HG02571 (cell line): Measurements from ENCODE around the gene KRT31.
"Not testable (repeated sequence)": the region's sequence is repeated elsewhere in the genome, so short reads cannot be mapped to it uniquely, and the experiment has no call there.

Experiments used
- ATAC-seq: cut with Tn5 transposase; IDR thresholded peaks from one replicate; pipeline ENCODE4 v1.9.1; 2021; ENCODE audit warnings: mild to moderate bottlenecking, moderate library complexity; ENCODE audit not compliant: unreplicated experiment

Gene KRT31

DNA sequence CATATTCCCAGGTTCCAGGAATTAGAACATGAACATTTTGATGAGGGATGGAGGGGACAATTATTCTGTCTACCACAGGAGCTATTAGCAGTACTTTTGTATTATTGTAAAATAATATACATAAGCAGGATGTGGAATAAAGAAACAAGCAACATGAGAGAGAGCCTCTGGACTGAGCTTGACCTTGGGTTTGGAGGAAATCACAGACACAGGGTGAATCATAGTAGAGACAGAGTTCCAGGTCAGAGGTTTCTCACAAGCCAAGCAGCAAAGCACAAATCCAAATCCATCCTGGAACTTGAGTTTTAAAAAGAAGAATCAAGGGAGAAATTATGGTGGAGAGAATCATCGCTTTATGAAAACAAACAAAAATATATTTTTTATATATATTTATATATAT lies 5.1 kb downstream of the KRT31 start:
- no peak for ATAC-seq

DNA sequence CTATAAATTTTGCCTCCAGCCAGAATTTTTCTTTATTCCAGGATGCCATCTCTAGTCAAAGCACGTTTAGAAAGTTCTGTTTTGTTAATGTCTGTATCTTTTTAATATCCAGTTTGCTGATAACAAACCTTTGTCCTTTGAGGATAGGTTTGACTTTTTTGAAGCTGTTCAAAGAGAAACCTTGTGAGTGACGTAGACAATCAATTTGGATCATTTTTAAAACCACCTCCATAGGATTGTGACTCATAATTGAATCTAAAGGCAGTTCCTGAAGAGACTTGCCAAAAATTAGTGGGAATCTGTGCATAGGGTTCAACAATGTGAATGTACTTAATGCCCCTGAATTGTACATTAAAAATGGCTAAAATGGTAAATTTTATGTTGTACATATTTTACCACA lies 5.9 kb downstream of the KRT31 start:
- no peak for ATAC-seq

DNA sequence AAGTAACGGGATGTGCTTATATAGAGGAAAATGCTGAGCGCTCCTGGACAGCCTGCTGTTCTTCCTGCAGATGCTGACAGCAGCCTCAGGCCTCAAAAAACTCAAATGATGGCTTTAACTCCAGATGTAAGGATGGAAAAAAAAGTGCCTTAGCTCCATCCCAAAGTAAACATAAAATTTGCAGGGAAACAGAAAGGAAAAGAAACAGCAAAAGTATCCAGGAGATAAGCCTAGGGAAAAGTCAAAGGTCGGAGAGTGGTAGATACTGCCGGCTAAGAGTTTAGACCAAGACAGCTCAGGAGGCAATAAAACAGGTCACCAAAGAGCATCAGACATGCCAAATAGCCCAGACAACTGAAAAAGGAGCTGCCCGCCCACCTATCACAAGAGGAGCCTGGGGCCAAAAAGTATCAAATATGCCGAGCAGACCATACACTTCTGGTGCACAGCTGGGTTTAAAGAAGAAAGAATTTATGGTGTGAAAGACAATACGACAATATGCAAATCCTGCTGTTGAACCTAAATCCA lies 6.9 kb downstream of the KRT31 start:
- ATAC-seq: no peak

DNA sequence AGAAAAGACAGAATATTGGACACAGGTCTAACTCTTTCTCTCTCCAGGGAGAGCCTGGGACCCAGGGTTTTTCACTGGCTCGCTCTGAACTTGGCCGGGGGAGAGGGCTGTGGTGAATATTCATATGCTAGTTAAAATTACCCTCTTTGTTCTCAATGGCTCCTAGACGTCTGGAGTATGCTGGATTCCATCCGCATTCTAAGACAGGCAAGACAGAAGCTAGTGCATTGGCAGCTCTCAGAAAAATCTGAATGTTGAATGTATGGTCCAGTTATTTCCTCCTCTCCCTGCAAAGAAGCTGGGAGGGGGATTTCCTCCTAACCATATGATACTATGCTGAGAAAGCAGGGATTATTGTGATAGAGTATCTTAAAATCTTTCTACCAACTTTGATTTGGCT lies 9.7 kb downstream of the KRT31 start:
- no peak for ATAC-seq

DNA sequence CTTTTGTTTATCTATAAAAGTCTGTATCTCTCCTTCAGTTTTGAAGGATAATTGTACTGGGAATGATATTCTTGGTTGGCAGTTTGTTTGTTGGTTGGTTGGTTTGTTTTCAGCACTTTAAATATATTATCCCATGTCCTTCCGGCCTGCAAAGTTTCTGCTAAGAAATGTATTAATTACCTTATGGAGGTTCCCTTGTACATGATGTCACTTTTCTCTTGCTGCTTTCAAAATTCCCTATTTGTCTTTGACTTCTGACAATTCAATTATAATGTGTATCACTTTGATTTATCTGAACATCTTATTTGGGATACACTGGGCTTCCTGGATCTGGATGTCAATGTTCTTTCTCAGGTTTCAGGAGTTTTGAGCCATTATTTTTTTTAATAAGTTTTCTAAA lies 11.2 kb downstream of the KRT31 start:
- ATAC-seq: no peak

DNA sequence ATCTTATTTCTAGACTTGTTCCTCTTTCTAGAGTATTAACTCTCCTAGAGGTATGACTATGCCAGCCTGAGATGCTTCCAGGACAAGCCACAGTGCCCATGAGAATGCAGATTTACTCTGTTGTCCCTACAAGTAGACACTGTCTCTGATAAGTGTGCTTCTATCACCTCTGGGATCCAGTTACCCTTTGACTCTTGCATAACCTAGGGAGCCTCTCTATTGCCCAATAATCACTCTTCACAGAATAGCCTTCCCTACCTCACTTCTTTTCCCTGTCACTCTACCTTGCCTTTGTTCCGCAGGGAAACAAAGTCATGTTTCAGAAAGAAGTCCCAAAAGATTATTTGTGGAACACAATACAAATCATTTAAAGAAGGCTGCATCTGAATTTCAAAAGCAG lies 13.7 kb downstream of the KRT31 start:
- no peak for ATAC-seq

DNA sequence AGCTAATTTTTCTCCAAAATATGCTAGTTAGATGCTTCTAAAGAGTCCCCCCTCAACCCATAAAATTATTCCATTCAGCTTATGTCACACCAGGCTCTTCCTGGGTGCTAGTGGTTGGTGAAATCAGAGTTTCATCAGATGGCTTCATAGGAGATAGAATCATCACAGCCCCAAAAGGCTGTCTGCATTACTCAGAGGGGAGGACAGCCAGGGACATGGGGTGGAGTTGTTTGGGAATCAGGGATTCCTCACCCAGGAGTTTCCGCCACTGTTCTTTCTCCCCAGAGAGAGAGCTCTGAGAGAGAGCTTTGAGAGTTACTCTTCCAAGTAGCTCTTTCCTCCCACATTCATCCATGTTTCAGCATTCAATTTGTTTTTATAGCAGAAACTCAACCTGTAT lies 15.0 kb downstream of the KRT31 start:
- no peak for ATAC-seq

DNA sequence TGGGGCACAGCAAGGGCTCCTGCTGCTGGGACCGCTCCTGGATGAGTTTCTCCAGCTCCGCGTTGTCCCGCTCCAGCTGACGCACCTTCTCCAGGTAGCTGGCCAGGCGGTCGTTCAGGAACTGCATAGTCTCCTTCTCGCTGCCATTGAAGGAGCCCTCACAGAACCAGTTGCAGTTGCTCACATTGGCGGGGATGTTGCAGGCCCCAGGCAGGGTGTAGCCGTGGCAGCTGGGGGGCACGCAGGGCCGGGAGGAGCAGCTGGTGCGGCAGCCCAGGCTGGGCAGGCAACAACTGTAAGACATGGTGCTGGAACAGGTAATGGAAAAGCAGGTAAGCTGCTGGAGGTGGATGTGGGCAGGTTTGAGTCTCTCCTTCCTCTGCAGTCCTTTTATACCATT lies 15.5 kb downstream of the KRT31 start, which contains the start of gene KRT34:
Gene KRT34, minus strand, starts transcription at position 364 of the 400 bp plus-strand sequence. Its CDS starts 60 bp downstream, at position 304.
- not testable (repeated sequence) for ATAC-seq

DNA sequence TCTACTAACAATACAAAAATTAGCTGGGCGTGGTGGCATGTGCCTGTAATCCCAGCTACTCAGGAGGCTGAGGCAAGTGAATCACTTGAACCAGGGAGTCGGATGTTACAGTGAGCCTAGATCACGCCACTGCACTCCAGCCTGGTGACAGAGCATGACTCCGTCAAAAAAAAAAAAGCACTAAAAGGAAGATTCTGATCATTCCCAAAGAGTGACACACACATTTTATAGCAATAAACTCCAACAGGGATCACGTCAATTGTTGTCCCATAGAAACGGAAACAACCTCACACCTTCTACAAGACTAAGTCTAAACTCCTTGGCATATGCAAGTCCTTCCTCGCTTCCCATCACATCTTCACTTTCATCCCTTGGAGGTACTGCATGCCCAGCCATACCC lies 17.3 kb downstream of the KRT31 start:
- ATAC-seq: not testable (repeated sequence)

DNA sequence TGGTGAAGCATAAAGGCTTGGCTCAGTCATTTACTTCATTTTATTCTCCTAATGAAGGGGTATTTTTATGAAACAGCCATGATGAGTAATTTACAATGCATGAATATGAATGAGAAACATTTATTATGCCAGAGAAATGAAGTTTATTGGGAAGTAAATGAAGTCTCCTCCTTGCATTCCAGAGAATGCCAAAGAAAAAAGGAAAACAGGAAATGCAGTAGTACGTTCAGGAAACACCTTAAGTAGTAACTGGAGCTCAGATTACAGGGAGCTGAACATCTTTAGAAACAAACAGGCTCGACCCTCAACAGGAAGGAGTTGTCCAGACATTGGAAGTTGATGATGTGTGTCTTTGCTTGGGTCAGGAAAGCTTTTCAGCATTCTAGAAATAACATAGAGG lies 19.9 kb downstream of the KRT31 start:
- ATAC-seq: no peak

DNA sequence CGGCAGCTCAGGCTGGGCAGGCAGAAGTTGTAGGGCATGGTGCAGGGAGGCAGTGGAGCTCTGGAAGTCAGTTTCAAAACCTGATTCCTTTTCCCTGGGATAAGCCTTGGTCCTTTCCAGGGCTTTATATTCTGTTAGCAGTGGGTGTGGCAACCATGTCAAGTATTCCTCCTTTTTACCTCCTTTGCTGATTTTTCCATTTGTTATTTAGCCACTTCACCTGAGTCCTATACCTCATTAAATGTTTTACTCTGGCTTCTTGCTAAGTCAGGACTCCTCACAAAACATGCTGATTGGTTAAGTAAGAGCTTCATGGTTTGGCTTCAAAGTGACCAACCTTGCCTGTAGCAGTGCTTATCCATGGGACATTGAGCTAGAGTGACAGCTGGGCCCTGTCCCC lies 27.7 kb downstream of the KRT31 start, which contains the start of gene KRT33B:
Gene KRT33B, minus strand, starts transcription at position 101 of the 400 bp plus-strand sequence. Its CDS starts 63 bp downstream, at position 38.
- no peak for ATAC-seq

DNA sequence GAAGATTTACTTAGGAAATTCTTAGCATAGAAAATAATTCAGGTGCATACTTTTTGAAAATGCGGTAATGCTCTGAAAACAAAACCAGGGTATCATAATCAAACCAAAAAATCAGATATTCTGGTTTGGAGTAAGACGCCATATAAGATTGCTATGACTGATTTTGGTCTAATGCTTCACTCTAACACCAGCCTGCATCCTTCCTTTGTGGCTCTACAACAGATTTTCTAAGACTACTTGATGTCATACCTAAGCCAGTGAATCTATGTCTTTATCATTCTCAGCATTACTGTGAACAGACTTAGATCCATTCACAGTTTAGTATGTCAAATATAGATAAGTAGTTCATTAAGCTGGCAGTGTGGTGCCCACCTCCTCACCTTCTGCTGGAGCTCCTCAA lies 28.4 kb downstream of the KRT31 start:
- no peak for ATAC-seq

DNA sequence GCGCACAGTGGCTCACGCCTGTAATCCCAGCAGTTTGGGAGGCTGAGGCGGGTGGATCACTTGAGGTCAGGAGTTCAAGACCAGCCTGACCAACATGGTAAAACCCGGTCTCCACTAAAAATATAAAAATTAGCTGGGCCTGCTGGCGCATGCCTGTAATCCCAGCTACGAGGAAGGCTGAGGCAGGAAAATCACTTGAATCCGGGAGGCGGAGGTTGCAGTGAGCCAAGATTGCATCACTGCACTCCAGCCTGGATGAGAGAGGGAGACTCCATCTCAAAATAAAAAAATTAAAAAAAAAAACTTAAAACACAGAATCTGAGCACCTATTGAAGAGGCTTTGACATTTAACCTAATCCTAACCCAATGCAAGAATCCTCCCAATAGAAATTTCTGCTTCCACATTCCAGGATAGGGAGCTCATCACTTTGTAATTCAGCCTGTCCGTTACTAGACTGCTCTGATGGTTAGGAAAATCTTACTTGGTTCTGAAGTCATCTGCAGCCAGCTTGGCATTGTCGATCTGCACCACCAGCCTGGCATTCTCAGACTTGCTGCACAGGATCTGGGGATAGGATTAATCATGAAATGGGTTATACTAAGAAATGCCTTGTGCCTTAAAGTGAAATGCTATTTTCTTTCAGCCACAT lies 29.9 kb downstream of the KRT31 start:
- no peak for ATAC-seq

DNA sequence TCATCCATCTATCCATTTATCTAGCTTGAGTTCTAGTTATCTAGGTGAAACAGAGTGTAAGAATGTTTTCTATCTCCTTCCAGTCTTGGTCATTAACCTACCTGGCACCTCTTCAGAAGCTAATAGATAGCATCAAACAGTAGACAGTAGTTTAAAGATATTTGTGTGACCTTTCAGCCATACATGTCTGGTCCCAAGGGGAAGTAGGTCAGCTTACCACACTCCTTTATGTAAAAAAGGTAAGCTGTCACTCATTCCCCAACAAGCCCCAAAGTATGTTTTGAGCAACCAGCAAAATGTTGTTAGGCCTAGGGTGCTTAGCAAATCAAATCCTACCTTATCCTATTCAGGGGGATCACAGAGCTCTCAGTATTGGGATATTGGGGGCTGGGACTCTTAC lies 31.3 kb downstream of the KRT31 start:
- no peak for ATAC-seq

DNA sequence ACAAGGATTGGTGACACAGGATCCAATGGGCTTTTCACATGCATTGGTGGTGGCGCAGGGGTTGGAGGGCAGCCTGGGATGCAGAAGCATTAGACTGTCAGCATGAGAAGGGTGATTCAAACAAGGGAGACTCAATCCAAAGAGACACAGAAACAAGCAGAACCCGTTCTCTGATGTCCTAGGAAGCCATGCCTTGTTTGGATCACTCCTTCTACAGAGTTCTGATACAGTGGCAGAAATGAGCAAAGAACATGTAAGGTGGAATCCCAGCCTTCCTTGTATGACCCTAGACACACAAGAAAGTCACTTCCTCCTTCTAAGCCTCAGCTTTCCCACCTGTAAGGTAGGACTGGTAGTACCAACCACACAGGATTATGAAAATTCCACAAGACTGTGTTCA lies 33.5 kb downstream of the KRT31 start:
- ATAC-seq: no peak

DNA sequence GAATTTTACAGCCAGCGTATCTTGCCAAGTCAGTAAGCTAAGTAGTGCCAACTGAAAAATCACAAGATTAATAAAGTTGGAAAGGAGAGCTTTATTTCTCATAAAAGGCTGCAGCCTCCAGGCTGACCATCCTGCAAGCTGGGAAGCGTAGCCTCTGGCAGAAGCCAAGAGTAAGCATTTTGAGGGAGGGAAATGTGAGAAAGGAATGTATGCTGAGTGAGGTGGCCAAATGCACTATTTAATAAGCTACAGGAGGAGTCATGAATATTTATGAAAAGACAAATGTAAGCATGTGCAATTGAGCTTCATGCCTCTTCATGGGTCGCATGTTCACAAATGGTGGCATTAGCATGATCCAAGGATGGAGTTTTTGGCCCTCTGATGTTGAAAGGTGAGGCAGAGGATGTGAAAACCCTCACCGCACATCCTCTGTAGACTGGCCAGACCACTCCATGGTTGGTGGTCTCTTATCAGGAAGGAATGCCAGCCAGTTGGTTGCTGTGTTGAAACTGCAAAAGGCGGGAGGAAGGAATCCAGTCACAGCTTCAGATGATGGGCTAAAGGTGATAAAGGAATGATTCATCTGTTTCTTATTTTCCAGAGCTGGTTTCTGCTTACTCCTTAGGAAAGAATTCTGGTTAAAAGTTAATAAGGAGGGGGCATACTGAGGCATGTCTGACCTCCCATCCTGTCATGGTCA lies 37.0 kb downstream of the KRT31 start:
- no peak for ATAC-seq

DNA sequence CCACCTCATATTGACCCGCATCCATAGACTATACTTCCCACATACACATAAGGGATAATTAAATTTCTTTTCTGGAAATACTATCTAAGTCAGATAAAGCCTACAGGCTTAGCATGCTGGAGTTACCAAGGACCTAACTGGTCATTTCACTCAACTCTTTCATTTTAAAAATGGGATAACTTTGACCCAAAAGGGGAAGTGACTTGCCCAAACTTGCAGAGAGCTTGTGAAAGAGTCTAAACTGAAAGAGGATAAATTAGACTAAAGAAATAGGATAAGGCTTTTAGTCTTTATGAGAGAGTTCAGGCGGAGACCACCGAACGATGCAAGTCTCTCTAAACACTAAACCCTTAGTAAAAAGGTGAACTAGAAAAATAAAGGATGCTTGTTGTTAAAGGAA lies 42.9 kb downstream of the KRT31 start:
- ATAC-seq: no peak

DNA sequence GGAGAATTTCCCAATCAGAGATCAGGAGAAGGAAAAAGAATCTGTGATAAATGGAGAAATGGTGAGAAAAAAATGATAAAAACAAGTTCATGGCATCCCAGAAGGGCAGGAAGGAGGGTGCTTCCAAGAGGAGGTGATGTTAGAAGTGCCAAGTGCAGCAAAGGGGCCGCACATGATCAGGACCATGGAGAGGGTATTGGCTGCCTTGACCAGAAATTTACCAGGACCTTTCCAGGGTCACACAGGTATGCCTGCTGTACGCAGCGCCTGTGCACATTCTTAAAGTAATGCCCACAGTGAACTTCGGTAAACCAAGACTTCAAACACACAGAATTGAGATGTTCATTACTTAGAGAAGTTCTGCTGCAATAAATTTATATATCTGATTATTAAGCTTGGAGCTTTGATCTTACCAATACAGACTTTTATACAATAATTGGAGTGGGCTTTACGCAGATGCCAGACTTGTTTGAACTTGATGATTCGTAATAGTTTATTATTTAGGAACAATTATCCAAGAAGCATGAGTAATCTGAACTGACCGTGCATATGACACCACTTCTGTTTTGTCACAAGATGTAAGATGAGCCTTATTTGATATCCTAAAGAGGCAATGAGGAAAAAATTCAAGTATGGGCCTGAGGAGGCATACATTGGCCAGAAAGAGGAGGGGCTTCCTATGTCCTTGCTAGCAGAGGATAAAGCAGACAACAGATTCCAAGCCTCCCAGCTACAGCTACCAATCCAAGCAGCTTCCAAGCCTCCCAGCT lies 44.6 kb downstream of the KRT31 start:
- ATAC-seq: no peak

DNA sequence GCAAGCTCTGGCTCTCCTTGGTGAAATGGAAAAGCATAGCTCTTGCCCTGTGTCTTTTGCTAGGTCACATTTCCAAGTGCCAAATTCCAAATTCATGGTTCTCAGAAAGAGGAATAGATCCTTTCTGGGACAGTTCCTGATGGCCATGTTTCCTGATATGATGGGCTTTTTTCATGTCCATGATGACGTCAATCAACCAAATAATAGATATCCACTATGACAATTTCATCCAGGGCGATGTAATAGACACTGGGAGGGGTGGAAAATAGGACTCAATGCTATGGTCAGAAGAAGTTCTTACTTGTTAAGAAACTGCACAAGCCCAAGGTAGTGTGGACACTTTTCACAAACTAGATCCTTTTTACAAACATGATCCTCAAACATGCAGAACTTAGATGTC lies 46.2 kb downstream of the KRT31 start:
- ATAC-seq: no peak

DNA sequence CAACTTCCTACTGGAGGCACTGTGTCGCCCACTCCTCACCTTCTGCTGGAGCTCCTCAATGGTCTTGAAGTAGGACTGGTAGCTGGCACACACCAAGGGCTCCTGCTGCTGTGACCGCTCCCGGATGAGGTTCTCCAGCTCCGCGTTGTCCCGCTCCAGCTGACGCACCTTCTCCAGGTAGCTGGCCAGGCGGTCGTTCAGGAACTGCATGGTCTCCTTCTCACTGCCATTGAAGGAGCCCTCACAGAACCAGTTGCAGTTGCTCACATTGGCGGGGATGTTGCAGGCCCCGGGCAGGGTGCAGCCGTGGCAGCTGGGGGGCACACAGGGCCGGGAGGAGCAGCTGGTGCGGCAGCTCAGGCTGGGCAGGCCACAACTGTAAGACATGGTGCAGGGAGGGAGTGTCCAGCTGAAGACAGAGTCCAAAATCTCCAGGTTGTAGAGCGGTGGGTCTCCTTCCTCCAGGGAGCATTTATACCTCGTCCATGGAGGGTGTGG lies 47.0 kb downstream of the KRT31 start, which contains the start of gene KRT33A:
Gene KRT33A, minus strand, starts transcription at position 448 of the 498 bp plus-strand sequence. Its CDS starts 61 bp downstream, at position 387.
- ATAC-seq: not testable (repeated sequence)
